ENCODE data around the gene INTS6. TPM values are rescaled to one million over a fixed set of nuclear protein-coding genes. Genes with fewer than 3 reads are reported as not detected.
"Not testable (repeated sequence)": the region's sequence is repeated elsewhere in the genome, so short reads cannot be mapped to it uniquely, and the experiment has no call there.

The INTS6 gene
- total and polyA plus RNA-seq, 4 donors = 9.5 to 57.7 (median 21.1) TPM

DNA sequence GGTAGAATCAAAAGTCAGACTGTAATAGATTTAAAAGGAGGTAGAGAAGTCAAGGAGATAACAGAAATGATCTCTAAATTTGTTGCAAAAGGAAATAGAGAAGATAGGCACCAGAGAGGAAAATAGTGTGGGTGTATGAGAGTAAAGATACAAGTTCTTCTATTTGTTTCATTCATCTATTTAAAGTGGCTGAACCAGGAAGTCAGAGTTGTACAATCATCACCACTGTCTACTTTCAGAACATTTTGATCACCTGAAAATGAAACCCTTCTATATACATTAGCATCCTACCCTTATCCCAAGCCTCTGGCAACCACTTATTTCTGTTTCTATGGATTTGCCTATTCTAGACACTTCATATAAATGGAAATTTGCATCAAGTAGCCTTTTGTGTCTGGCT, 36.7 kb downstream of the INTS6 start:
- Histone ChIP-seq H3K4me3 (no peak overlapping the region), H3K9ac (ENCODE audit: insufficient read depth in 1 of 2, low read length in 2 of 2) (no peak overlapping the region), H3K4me1 (ENCODE audit: control insufficient read depth in 5 of 5, insufficient read depth in 5 of 5, low read length in 5 of 5) (peaks cover 0 to 16% (median 0%) of the 10 kb centered on the region in 5 donors), H3K36me3 (ENCODE audit: control insufficient read depth in 4 of 4, insufficient read depth in 4 of 4, low read length in 4 of 4) (peaks cover 0 to 7% (median 3%) of the 10 kb centered on the region in 4 donors), H3K27me3 (ENCODE audit: control insufficient read depth in 3 of 3, insufficient read depth in 3 of 3, low read length in 2 of 3) (no peaks in the 10 kb centered on the region), H3K27ac (ENCODE audit: low read depth in 1 of 2, low read length in 1 of 2) (no peak overlapping the region), H3K9me3 (ENCODE audit: control insufficient read depth in 4 of 4, insufficient read depth in 3 of 4, low read length in 3 of 4) (no peaks in the 10 kb centered on the region)
- TF ChIP-seq, protein P1, sequence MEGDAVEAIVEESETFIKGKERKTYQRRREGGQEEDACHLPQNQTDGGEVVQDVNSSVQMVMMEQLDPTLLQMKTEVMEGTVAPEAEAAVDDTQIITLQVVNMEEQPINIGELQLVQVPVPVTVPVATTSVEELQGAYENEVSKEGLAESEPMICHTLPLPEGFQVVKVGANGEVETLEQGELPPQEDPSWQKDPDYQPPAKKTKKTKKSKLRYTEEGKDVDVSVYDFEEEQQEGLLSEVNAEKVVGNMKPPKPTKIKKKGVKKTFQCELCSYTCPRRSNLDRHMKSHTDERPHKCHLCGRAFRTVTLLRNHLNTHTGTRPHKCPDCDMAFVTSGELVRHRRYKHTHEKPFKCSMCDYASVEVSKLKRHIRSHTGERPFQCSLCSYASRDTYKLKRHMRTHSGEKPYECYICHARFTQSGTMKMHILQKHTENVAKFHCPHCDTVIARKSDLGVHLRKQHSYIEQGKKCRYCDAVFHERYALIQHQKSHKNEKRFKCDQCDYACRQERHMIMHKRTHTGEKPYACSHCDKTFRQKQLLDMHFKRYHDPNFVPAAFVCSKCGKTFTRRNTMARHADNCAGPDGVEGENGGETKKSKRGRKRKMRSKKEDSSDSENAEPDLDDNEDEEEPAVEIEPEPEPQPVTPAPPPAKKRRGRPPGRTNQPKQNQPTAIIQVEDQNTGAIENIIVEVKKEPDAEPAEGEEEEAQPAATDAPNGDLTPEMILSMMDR (IDR thresholded peaks at IDR 0.05; ENCODE audit: control extremely low read depth, extremely low read depth) = no peak
- no peak for DNase-seq
- no peak for ATAC-seq (ENCODE audit: insufficient read depth, low FRiP score)

- 97 to 98% methylated on average over 1 of the region's 1 CpG for WGBS, 2 donors
- H3K27ac ChIP-seq (ENCODE audit: low read depth in 1 of 2, low read length in 1 of 2) = not testable (repeated sequence)
Measured at GRCh38 chr13:51415339-51415738, 37.5 kb downstream of the INTS6 start.

GRCh38 chr13:51412431-51412830, 40.4 kb downstream of the INTS6 start:
- H3K9ac ChIP-seq (ENCODE audit: insufficient read depth in 1 of 2, low read length in 2 of 2) = no peak overlapping the region
- 88 to 90% methylated on average over 3 of the region's 3 CpGs for WGBS, 2 donors
- H3K36me3 ChIP-seq (ENCODE audit: control insufficient read depth in 4 of 4, insufficient read depth in 4 of 4, low read length in 4 of 4) = peaks cover 0 to 7% (median 3%) of the 10 kb centered on the region in 4 donors
- TF ChIP-seq, protein P1 (IDR thresholded peaks at IDR 0.05; ENCODE audit: control extremely low read depth, extremely low read depth) = no peak
- H3K9me3 ChIP-seq (ENCODE audit: control insufficient read depth in 4 of 4, insufficient read depth in 3 of 4, low read length in 3 of 4) = no peaks in the 10 kb centered on the region
- H3K4me3 ChIP-seq = no peak overlapping the region
- H3K27me3 ChIP-seq (ENCODE audit: control insufficient read depth in 3 of 3, insufficient read depth in 3 of 3, low read length in 2 of 3) = no peaks in the 10 kb centered on the region
- DNase-seq (peak in 2 of 3 donors; percentile 10 to 15), ATAC-seq (ENCODE audit: insufficient read depth, low FRiP score) (no peak)
- H3K27ac ChIP-seq (ENCODE audit: low read depth in 1 of 2, low read length in 1 of 2) = no peak overlapping the region
- peaks cover 0 to 2% (median 0%) of the 10 kb centered on the region in 5 donors for H3K4me1 ChIP-seq (ENCODE audit: control insufficient read depth in 5 of 5, insufficient read depth in 5 of 5, low read length in 5 of 5)

More at GRCh38 chr13:51415339-51415738, 37.5 kb downstream of the INTS6 start:
- ATAC-seq (ENCODE audit: insufficient read depth, low FRiP score); H3K27me3 ChIP-seq (ENCODE audit: control insufficient read depth in 3 of 3, insufficient read depth in 3 of 3, low read length in 2 of 3); H3K4me3 ChIP-seq; H3K9me3 ChIP-seq (ENCODE audit: control insufficient read depth in 4 of 4, insufficient read depth in 3 of 4, low read length in 3 of 4); H3K9ac ChIP-seq (ENCODE audit: insufficient read depth in 1 of 2, low read length in 2 of 2); H3K36me3 ChIP-seq (ENCODE audit: control insufficient read depth in 4 of 4, insufficient read depth in 4 of 4, low read length in 4 of 4); DNase-seq: not testable (repeated sequence)
- peaks cover 0 to 11% (median 0%) of the 10 kb centered on the region in 5 donors for H3K4me1 ChIP-seq (ENCODE audit: control insufficient read depth in 5 of 5, insufficient read depth in 5 of 5, low read length in 5 of 5)

GRCh38 chr13:51405176-51405575, 47.7 kb downstream of the INTS6 start:
- H3K9ac ChIP-seq (ENCODE audit: insufficient read depth in 1 of 2, low read length in 2 of 2) = no peak overlapping the region

More at GRCh38 chr13:51405176-51405575, 47.7 kb downstream of the INTS6 start:
- H3K27ac ChIP-seq (ENCODE audit: low read depth in 1 of 2, low read length in 1 of 2) = no peak overlapping the region
- no peaks in the 10 kb centered on the region for H3K27me3 ChIP-seq (ENCODE audit: control insufficient read depth in 3 of 3, insufficient read depth in 3 of 3, low read length in 2 of 3)
- H3K4me3 ChIP-seq = no peak overlapping the region
- 24 to 65% methylated on average over 2 of the region's 2 CpGs for WGBS, 2 donors
- peaks cover 0 to 3% (median 1%) of the 10 kb centered on the region in 4 donors for H3K36me3 ChIP-seq (ENCODE audit: control insufficient read depth in 4 of 4, insufficient read depth in 4 of 4, low read length in 4 of 4)
- DNase-seq (no peak), ATAC-seq (ENCODE audit: insufficient read depth, low FRiP score) (no peak)
- no peaks in the 10 kb centered on the region for H3K9me3 ChIP-seq (ENCODE audit: control insufficient read depth in 4 of 4, insufficient read depth in 3 of 4, low read length in 3 of 4)
- TF ChIP-seq, protein P1 (IDR thresholded peaks at IDR 0.05; ENCODE audit: control extremely low read depth, extremely low read depth) = no peak
- peaks cover 0 to 5% (median 0%) of the 10 kb centered on the region in 5 donors for H3K4me1 ChIP-seq (ENCODE audit: control insufficient read depth in 5 of 5, insufficient read depth in 5 of 5, low read length in 5 of 5)

All from lung (tissue), 12 donors.